Inflammatory macrophage treated with lipopolysaccharide for 1 hour (primary cell): ENCODE measurements around the gene KIAA0232.
A peak's percentile ranks its signal among the peaks of the same experiment; 100 is the strongest.
"Not testable (repeated sequence)": the region's sequence is repeated elsewhere in the genome, so short reads cannot be mapped to it uniquely, and the experiment has no call there.

Experiments
- DNase-seq, 2 donors: peaks; one replicate each; pipeline ENCODE4 v3.0.0-alpha.2; 2020 to 2022

Gene KIAA0232

DNA sequence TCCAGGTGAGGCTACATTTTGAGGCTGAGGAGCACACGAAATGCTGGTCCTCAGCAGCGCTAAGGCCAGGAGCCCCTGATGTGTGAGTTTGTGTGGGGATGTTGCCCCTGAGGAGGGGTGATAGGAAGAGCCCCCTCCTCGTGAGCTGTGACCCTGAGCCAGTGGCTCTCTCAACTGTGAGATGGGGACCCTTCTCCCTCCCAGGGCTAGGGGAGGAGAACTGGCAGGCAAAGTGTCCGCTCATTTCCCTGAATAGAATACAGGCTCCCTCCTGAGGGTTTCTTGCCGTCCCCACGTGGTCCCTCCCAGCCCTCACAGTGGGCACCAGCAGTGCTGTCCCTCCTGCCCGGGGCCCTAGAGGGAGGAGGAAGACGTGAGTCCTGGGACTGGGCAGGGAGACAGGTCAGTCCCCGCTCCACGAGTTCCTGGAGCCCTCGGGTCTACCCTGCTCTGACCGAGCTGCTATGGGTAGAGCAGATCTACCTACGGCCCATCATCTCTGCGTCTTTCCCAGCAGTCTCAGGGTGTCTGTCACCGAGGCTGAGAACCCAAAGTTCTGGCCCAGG lies 106.1 kb downstream of the KIAA0232 start:
- no peak for DNase-seq

GRCh38 chr4:6889101-6889735 lies 106.7 kb downstream of the KIAA0232 start:
- DNase-seq = no peak

GRCh38 chr4:6889736-6890324 lies 107.3 kb downstream of the KIAA0232 start:
- no peak for DNase-seq

GRCh38 chr4:6890358-6890757 lies 107.8 kb downstream of the KIAA0232 start:
- DNase-seq = no peak

GRCh38 chr4:6890971-6891370 lies 108.4 kb downstream of the KIAA0232 start:
- DNase-seq = not testable (repeated sequence)

DNA sequence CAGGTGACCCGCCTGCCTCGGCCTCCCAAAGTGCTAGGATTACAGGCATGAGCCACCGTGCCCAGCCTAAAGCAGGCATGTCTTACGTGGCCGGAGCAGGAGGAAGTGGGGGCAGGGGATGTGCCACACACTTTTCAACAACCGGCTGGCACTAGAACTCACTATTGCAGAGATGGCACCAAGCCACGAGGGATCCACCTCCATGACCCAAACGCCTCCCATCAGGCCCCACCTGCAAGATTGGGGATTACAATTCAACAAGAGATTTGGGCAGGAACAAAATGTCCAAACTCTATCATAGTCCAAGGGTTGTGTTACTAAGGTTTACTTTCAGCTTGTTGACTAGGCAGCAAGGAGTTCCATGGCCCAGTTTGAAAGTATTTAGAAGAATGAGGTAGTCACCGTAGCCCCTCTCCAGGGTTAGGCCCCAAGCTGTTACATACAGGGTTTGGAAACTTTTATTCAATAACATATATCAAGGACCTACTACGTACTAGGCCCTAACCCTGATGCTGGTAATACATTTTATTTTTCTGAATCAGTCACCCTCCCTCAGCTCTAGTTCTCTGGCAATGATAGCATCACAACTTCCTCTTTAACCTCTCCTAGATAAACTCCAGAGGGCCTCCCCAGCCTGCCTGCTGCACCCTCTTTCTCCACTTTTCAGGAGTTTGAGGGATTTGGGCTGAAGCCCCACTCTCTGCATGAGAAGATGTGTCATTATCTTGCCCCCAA lies 109.1 kb downstream of the KIAA0232 start:
- peak; percentile 37 to 44 for DNase-seq

DNA sequence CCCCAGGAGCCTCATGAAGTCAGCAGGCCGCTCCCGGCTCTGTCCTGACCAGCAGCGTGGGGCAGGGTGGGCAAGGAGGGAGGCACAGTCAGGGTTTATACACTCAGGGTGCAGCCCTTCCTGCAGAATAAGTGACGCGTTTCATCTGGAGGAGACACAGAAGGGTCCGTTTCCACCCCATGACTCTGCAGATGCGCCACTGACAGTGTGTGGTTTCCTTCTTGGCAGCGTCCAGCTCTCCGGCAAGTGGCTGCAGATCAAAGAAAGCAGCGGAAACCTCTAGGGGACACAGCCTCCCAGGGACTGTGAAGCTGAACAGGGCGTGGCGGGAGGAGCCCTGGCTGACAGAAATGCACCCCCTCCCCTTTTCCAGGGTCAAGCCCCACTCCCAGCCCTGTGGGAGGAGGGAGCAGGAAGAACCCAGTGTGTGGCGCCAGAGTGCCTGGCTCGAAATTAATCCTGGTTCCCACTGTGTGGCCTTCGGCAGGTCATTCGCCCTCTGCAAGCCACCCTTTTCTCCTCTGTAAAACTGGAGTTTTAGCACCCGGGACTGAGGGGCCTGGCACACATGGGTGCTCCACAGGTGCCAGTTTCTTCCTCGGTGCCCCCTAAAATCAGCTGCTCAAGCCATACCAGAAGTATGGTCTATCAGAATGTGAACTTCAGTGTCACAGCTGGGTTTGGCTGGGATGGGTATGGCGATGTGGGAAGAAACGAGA lies 109.8 kb downstream of the KIAA0232 start:
- DNase-seq = peak in 1 of 2 donors; percentile 41

GRCh38 chr4:6892909-6893202 lies 110.3 kb downstream of the KIAA0232 start:
- no peak for DNase-seq

DNA sequence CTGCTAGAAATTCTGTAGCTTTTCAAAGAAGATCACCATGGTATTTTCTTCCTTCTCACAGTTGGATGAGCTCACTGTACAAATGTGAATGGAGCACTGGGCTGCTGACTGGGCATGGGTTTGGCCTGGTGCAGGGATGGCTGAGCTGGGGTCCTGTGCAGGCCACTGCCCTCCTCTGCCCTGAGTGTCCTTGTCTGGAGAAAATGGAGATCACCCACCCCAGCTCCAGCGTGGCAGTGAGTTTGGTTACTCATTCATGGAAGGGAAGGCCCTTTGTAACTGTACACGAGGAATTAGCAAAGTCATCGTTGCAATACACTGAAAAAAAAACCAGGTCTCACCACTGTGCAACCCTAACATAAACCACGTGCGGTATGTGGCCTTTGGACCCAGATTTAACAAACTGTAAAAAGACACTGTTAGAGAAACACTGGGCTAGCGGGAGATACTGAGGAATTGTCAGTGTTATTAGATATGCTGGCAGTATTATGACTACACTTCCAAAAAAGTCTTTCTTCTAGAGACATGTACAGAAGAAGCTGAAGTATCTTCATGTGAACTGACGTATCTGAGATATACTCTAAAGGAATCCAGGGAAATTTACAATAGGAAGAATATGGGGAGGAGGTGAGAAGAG lies 111.0 kb downstream of the KIAA0232 start:
- peak; percentile 67 to 75 for DNase-seq

DNA sequence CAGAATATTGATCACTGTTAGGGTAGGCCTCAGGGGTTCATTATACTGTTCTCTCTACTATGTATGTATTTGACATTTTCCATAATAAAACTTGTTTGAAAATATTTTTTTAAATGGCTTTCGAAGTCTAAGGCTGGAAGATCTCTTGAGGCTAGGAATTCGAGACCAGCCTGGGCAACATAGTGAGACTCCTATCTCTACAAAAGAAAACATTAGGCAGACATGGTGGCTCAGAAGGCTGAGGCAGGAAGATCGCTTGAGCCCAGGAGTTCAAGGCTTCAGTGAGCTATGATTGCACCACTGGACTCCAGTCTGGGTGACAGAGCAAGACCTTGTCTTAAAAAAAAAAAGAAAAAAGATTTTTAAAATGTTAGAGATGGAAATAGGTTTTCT lies 111.6 kb downstream of the KIAA0232 start:
- no peak for DNase-seq

DNA sequence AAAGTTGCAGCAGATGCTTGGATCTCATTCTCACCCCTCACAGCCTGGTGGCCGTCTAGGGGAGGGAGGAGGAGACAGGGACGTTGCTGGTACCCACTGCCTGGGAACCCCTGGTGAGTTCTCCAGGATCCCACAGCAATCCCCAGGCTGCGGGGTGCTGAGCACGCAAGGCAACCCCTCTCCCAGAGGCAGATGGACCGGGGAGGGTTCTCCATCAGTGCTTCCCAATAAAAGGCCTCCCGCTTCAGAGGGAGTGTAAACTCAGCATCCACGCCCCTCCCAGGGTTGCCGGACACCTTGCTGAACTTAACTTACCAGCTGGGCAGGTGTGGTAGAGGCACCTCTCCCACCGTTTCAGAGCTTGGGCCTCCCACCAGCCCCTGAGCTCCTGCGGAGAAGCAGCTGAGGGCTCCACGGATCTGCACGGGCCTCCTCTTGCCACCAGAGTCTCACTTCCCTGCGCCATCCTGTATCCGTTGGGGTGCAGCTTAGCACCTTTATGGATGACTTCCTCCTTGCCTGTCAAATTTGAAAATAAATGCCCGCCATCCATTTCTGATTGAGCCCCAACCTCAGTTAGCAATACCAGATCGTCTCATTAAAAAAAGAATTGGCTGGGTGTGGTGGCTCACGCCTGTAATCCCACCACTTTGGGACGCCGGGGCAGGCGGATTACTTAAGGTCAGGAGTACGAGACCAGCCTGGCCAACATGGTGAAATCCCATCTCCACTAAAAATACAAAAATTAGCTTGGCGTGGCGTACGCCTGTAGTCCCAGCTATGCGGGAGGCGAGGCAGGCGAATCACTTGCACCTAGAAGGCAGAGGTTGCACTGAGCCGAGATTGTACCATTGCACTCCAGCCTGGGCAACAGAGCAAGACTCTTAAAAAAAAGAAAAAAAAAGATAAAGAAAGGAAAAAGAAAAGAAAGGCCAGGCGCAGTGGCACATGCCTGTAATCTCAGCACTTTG lies 112.3 kb downstream of the KIAA0232 start:
- no peak for DNase-seq

DNA sequence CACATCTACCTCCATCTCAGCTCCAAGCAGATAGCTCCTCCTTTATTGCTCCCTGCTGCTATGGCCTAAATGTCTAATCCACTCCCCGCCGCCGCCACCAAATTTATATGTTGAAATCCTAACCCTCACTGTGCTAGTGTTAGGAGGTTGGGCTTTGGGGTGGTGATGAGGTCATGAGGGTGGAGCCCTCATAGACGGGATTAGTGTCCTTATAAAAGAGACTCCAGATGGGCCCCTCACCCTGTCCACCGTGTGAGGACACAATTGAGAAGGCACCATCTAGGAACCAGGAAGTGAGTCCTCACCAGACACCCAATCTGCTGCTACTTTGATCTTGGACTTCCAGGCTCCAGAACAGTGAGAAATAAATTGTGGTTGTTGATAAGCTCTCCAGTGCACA lies 113.5 kb downstream of the KIAA0232 start:
- no peak for DNase-seq

DNA sequence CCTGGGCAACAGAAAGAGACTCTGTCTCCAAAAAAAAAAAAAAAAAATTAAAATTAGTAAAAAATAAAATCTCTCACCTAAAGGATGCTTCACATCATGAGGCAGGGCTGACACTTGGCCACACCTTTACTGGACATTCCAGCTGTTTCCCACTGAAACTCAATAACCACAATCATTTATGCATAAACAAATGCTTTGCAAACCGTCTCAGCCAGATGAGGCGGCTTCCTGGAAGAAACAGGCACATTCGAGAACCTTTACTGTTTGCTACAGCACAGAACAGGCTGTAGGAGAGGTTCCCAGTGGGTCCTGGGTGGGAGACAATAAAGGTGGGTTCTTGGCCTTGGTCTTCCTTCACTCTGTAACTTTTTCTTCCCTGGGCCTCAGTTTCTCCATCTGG lies 116.2 kb downstream of the KIAA0232 start:
- DNase-seq = no peak

GRCh38 chr4:6900181-6900812 lies 117.8 kb downstream of the KIAA0232 start:
- DNase-seq = no peak

GRCh38 chr4:6900956-6901355 lies 118.4 kb downstream of the KIAA0232 start:
- no peak for DNase-seq

DNA sequence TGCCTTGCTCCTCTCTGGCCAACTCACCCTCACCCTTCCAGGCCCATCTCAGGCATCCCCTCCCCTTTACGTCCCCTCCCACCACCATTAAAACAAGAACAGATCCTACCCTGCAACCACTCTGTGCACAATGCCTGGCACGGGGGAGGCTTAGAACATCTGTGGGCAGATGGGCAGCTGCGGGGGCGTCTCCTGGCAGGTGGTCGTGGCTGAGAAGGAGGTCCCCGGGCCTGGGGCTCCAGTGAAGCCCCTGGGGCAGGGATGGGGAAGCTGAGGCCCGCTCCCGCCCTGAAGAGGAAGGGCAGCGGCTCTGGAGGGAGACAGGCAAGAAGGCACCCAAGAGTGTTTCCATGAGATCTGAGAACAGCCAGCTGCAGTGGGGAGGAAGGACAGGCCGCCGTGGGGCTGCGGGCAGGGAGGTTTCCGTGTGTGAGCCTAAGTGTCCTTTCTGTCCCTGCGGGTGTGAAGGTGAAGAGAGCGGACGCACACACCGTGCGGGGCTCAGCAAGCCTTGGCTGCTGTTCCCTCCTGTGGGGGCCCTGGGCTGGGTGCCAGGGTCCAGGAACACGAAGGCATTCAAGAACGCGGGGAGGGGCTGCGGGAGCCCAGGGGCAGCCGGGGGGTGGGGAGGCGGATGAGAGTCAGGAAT lies 119.3 kb downstream of the KIAA0232 start:
- DNase-seq = no peak

DNA sequence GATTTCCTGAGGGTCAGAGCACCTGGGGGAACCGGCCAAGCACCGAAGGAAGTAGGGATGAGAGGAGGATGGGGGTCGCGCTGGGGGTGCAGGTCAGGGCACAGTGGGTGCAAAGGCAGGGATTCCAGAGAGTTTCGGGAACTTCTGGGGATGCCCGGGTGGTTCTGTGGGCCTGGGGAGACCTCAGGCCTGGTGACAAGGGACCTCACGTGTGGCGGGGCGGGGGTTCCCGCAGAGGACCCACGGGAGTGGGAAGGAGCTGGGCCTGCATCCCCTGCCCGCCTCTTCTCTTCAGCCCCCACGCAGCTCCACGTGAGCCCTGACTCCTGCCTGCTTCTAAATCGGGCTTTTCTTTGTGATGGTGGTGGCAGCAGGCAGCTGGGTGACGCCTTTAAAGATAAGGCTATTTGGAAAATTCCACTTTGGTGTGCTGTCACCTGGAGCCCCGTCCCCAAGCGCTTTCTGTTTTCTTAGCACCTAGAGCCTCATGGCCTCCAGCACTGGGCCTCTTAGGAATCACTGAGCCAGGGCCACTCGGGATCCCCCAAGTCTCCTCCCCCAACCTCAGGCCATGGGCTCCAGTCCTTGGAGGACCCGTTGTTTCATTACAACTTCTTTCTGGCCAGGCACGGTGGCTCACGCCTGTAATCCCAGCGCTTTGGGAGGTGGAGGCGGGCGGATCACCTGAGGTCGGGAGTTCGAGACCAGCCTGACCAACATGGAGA lies 120.0 kb downstream of the KIAA0232 start:
- DNase-seq = no peak

- DNase-seq = no peak
Observed at GRCh38 chr4:6905516-6906445, 123.3 kb downstream of the KIAA0232 start.

DNA sequence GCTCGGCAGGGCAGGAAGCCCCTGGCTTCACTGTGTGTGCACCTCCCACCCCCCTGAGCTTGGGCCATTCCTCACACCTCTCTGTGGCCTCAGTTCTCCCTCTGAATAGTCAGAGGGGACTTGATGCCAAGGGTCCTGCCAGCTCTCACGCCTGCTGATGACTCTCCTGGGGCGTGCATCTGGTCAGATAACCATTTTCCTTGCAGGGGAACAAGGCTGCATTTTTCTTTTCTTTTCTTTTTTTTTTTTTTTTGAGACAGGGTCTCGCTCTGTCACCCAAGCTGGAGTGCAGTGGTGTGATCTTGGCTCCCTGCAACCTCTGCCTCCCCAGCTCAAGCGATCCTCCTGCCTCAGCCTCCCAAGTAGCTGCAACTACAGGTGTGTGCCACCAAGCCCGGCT lies 124.0 kb downstream of the KIAA0232 start:
- not testable (repeated sequence) for DNase-seq
